GM23248 (cell line): ENCODE results near the gene THAP7.

Source experiments
- EZH2 ChIP-seq: fragments of 200-600 bp; sonication (generic); IDR thresholded peaks from 2 replicates; pipeline ENCODE4 v1.6.1; 2018; ENCODE audit warnings: antibody characterized with exemption, mild to moderate bottlenecking; ENCODE audit not compliant: insufficient read depth, poor library complexity, severe bottlenecking
- EZH2phosphoT487 ChIP-seq: fragments of 200-600 bp; sonication (generic); IDR thresholded peaks from 2 replicates; pipeline ENCODE4 v1.6.1; 2018; ENCODE audit warnings: antibody characterized with exemption, moderate library complexity, mild to moderate bottlenecking, low read depth; ENCODE audit not compliant: insufficient read depth

DNA sequence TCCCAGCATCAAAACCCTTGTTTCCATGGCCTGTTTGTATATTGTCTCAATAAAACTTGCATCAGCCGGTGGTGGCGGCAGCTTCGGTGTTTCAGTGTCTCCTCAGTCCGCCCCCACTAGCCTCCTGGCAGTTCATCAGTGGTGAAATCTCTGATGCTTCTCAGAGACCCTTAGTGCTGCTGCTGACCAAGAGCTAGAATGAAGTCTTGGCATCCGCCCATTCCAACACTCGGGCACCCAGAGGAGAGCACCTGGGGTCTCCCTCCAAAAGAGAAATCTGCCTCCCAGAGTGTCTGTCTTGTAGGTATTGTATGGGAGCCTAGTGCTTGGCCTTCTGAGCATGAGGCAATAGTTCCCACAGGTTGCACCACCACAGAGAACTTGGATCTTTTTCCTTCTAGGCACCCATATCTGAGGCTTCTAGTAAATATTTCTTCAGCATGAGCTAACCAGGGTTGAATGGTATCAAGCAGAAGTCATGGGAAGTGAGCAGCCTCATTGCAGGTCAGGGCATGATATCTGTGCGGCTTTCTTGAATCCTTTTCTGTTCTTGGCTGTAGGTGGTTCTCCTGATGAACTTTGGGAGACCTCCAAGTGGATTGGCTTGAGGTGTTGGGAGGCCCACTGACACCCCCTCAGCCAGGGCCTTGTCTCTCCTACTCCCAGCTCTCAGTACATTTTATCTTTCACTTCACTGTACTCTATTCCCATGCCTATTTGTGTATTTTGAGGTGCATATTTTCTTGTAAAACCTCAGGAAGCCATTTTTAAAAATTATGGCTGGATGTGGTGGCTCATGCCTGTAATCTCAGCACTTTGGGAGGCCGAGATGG lies 48.0 kb downstream of the THAP7 start:
- TF ChIP-seq EZH2, result no peak
- TF ChIP-seq EZH2phosphoT487, result no peak
